OCI-LY3 (cell line): Measurements from ENCODE around the gene STON2.

Source experiments
- H2AFZ ChIP-seq: fragments of 200-600, 300-600 bp; shearing (Covaris generic); 2 replicates; pipeline ENCODE4 v1.6.0; 2014; ENCODE audit warnings: antibody characterized with exemption, low read depth, low read length
- H3K27ac ChIP-seq: fragments of 200-600, 300-600 bp; sonication (generic); 2 replicates; pipeline ENCODE4 v1.5.1; 2014; ENCODE audit warnings: mild to moderate bottlenecking, low read length, moderate library complexity, mixed read lengths
- H3K27me3 ChIP-seq: fragments of 200-600, 300-600 bp; sonication (generic); 2 replicates; pipeline ENCODE4 v1.6.1; 2014; ENCODE audit warnings: low read depth, low read length, mixed read lengths
- H3K36me3 ChIP-seq: fragments of 200-600, 300-600 bp; sonication (generic); replicated peaks from 2 replicates; pipeline ENCODE3; 2014; ENCODE audit warnings: low read depth, low read length, mixed read lengths
- H3K4me1 ChIP-seq: fragments of 300-600, 200-600 bp; sonication (generic); 2 replicates; pipeline ENCODE4 v1.6.1; 2014; ENCODE audit warnings: low read length, mixed read lengths
- H3K4me2 ChIP-seq: fragments of 200-600, 300-600 bp; sonication (generic); 2 replicates; pipeline ENCODE4 v1.6.1; 2014; ENCODE audit warnings: low read length, mixed read lengths
- H3K4me3 ChIP-seq: fragments of 300-600, 200-600 bp; sonication (generic); 2 replicates; pipeline ENCODE4 v1.5.1; 2014; ENCODE audit warnings: antibody characterized with exemption, mild to moderate bottlenecking, low read length, moderate library complexity
- H3K79me2 ChIP-seq: fragments of 300-600, 200-600 bp; shearing (Covaris generic); 2 replicates; pipeline ENCODE4 v1.6.1; 2014; ENCODE audit warnings: mild to moderate bottlenecking, low read length, mixed read lengths
- H3K9ac ChIP-seq: fragments of 300-600, 200-600 bp; shearing (Covaris generic); 2 replicates; pipeline ENCODE4 v1.6.0; 2014; ENCODE audit warnings: mild to moderate bottlenecking, low read length, moderate library complexity
- H3K9me3 ChIP-seq: fragments of 200-600, 300-600 bp; shearing (Covaris generic); 2 replicates; pipeline ENCODE4 v1.6.1; 2014; ENCODE audit warnings: low read length, mixed read lengths; ENCODE audit not compliant: insufficient read depth
- H4K20me1 ChIP-seq: fragments of 200-600, 300-600 bp; sonication (generic); 2 replicates; pipeline ENCODE4 v1.6.1; 2016; ENCODE audit warnings: low read length, mixed read lengths; ENCODE audit not compliant: insufficient read depth
- EZH2phosphoT487 ChIP-seq: fragments of 200-600 bp; shearing (Covaris generic); IDR thresholded peaks from 2 replicates; pipeline ENCODE4 v1.6.1; 2018; ENCODE audit warnings: antibody characterized with exemption, mixed run types, low read depth
- TF ChIP-seq, protein P1 (sequence below): fragments of 200-600, 300-600 bp; sonication (generic); IDR thresholded peaks from 2 replicates; pipeline ENCODE4 v1.5.1; 2014; ENCODE audit warnings: antibody characterized with exemption, low read length, low read depth

The STON2 gene

DNA sequence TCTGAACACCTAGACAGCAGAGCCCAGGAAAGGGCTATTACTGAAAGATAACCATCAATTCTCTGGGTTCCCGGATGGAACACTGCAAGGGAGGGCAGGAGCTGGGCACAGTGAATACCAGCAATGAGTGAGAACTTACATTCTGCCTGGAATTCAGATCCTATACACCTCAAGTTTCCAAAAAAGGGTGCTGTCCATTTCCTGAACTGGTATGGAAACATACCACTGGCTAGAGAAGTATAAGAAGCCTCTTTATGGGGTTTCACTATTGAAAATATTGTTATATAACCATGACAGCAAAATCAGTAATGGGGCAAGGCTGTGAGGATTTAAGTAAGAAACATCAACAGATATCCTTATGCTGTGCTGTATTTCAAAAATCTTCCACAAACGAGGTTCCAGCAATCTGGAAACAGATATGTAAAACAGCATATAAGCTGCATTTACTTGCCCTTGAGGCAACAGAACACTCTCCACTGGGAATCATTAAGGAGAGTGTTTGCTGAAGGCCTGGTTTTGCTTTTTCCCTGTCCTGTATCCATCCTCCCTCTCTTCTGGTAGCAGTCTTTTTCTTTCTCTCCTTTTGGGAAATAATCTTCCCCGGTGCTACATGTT, 126.1 kb downstream of the STON2 start:
- Histone ChIP-seq H3K36me3 (no peaks in the 10 kb centered on the region), H3K27me3 (peaks cover 62% of the 10 kb centered on the region), H3K27ac (no peak overlapping the region), H3K9me3 (no peaks in the 10 kb centered on the region), H3K79me2 (no peaks in the 10 kb centered on the region), H3K4me1 (peaks cover 26% of the 10 kb centered on the region), H2AFZ (no peak overlapping the region), H4K20me1 (no peaks in the 10 kb centered on the region), H3K4me3 (no peak overlapping the region), H3K4me2 (no peak overlapping the region), H3K9ac (no peak overlapping the region)
- TF ChIP-seq, protein P1, sequence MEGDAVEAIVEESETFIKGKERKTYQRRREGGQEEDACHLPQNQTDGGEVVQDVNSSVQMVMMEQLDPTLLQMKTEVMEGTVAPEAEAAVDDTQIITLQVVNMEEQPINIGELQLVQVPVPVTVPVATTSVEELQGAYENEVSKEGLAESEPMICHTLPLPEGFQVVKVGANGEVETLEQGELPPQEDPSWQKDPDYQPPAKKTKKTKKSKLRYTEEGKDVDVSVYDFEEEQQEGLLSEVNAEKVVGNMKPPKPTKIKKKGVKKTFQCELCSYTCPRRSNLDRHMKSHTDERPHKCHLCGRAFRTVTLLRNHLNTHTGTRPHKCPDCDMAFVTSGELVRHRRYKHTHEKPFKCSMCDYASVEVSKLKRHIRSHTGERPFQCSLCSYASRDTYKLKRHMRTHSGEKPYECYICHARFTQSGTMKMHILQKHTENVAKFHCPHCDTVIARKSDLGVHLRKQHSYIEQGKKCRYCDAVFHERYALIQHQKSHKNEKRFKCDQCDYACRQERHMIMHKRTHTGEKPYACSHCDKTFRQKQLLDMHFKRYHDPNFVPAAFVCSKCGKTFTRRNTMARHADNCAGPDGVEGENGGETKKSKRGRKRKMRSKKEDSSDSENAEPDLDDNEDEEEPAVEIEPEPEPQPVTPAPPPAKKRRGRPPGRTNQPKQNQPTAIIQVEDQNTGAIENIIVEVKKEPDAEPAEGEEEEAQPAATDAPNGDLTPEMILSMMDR: no peak
- TF ChIP-seq EZH2phosphoT487: no peak

- Histone ChIP-seq H3K9ac (no peak overlapping the region), H3K4me1 (peaks cover 26% of the 10 kb centered on the region), H4K20me1 (no peaks in the 10 kb centered on the region), H3K27ac (no peak overlapping the region), H3K4me2 (no peak overlapping the region), H3K79me2 (no peaks in the 10 kb centered on the region), H3K27me3 (peaks cover 60% of the 10 kb centered on the region), H3K9me3 (no peaks in the 10 kb centered on the region), H3K36me3 (no peaks in the 10 kb centered on the region), H2AFZ (no peak overlapping the region), H3K4me3 (no peak overlapping the region)
- TF ChIP-seq EZH2phosphoT487: no peak
- TF ChIP-seq, protein P1: no peak
Measured at GRCh38 chr14:81273521-81273920, 126.6 kb downstream of the STON2 start.

DNA sequence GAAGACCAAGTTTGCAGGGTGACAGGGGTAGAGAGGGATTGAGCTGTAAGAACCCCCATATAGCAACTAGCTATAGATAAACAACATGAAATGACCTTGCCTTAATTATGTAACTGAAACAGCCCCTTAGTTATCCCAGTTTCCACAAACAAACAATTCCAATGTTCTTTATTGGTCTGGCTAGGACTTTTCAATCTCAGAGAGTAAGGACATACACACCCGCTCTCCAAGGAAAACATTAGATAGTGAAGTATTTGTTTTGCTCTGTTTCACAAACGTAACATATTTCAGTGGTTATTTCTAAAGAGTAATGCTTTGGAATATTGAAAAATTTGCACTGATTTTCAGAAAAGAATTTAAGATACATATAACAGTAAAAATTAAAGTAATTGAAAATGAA, 127.8 kb downstream of the STON2 start:
- Histone ChIP-seq H3K4me3 (no peak overlapping the region), H3K4me1 (peaks cover 26% of the 10 kb centered on the region), H3K27me3 (peaks cover 60% of the 10 kb centered on the region), H3K4me2 (no peak overlapping the region), H3K79me2 (no peaks in the 10 kb centered on the region), H3K27ac (no peak overlapping the region), H4K20me1 (no peaks in the 10 kb centered on the region), H3K9me3 (no peaks in the 10 kb centered on the region), H2AFZ (no peak overlapping the region), H3K9ac (no peak overlapping the region), H3K36me3 (no peaks in the 10 kb centered on the region)
- TF ChIP-seq EZH2phosphoT487: no peak
- TF ChIP-seq, protein P1: no peak

- Histone ChIP-seq H3K27me3 (peaks cover 57% of the 10 kb centered on the region), H3K79me2 (no peaks in the 10 kb centered on the region), H3K9ac (no peak overlapping the region), H4K20me1 (no peaks in the 10 kb centered on the region), H3K27ac (no peak overlapping the region), H2AFZ (no peak overlapping the region), H3K9me3 (no peaks in the 10 kb centered on the region), H3K4me1 (peaks cover 4% of the 10 kb centered on the region; the same call in 1 of the 2 replicates), H3K36me3 (no peaks in the 10 kb centered on the region), H3K4me3 (no peak overlapping the region), H3K4me2 (no peak overlapping the region)
- no peak for TF ChIP-seq EZH2phosphoT487
- TF ChIP-seq, protein P1: no peak
Measured at GRCh38 chr14:81269979-81270375, 130.1 kb downstream of the STON2 start.
